H9 (cell line): ENCODE data around the gene ABHD11. TPM values are rescaled to one million over a fixed set of nuclear protein-coding genes. Genes with fewer than 3 reads are reported as not detected.

Experiments used
- DNase-seq: peaks from one replicate; pipeline ENCODE4 v3.0.0-alpha.2; 2017
- H2AFZ ChIP-seq: one replicate; pipeline ENCODE4 v1.6.1; 2013; ENCODE audit warnings: mild to moderate bottlenecking, low read length, control low read depth, moderate library complexity
- H2AK5ac ChIP-seq: 2 replicates; pipeline ENCODE4 v1.6.1; 2013; ENCODE audit warnings: low read length, control low read depth, mixed read lengths; ENCODE audit not compliant: insufficient read length
- H2BK120ac ChIP-seq: one replicate; pipeline ENCODE4 v1.6.1; 2013; ENCODE audit warnings: low read depth, mild to moderate bottlenecking, low read length, control low read depth, inconsistent platforms; ENCODE audit not compliant: poor library complexity, severe bottlenecking
- H2BK12ac ChIP-seq: 2 replicates; pipeline ENCODE4 v1.6.1; 2013; ENCODE audit warnings: low read length, control low read depth, mixed read lengths, low read depth; ENCODE audit not compliant: insufficient read length
- H2BK15ac ChIP-seq: 2 replicates; pipeline ENCODE4 v1.6.1; 2013; ENCODE audit warnings: low read depth, low read length, control low read depth
- H2BK20ac ChIP-seq: one replicate; pipeline ENCODE4 v1.6.1; 2013; ENCODE audit warnings: low read depth, mild to moderate bottlenecking, low read length, control low read depth, inconsistent platforms; ENCODE audit not compliant: poor library complexity, severe bottlenecking
- H2BK5ac ChIP-seq: 2 replicates; pipeline ENCODE4 v1.6.1; 2013; ENCODE audit warnings: low read length, control low read depth, mixed read lengths; ENCODE audit not compliant: insufficient read length
- H3K14ac ChIP-seq: 2 replicates; pipeline ENCODE4 v1.6.1; 2013; ENCODE audit warnings: low read length, control low read depth; ENCODE audit not compliant: insufficient read depth
- H3K18ac ChIP-seq: 2 replicates; pipeline ENCODE4 v1.6.1; 2013; ENCODE audit warnings: low read depth, mild to moderate bottlenecking, mixed read lengths, low read length, control low read depth; ENCODE audit not compliant: insufficient read length
- H3K23ac ChIP-seq: 2 replicates; pipeline ENCODE4 v1.6.1; 2013; ENCODE audit warnings: low read length, control low read depth, mixed read lengths, low read depth; ENCODE audit not compliant: insufficient read length
- H3K23me2 ChIP-seq: 2 replicates; pipeline ENCODE4 v1.6.1; 2013; ENCODE audit warnings: low read depth, mild to moderate bottlenecking, mixed read lengths, low read length, control low read depth; ENCODE audit not compliant: insufficient read length, poor library complexity, severe bottlenecking
- H3K27ac ChIP-seq: 2 replicates; pipeline ENCODE4 v1.5.1; 2013; ENCODE audit warnings: low read length, control low read depth, mixed read lengths, low read depth; ENCODE audit not compliant: insufficient read length
- H3K27me3 ChIP-seq: 2 replicates; pipeline ENCODE4 v1.6.1; 2013; ENCODE audit warnings: low read length, control low read depth, inconsistent platforms; ENCODE audit not compliant: insufficient read depth
- H3K4ac ChIP-seq: 2 replicates; pipeline ENCODE4 v1.6.1; 2013; ENCODE audit warnings: low read depth, mild to moderate bottlenecking, control low read depth, inconsistent platforms, low read length, moderate library complexity
- H3K4me1 ChIP-seq: 2 replicates; pipeline ENCODE4 v1.6.1; 2013; ENCODE audit warnings: low read length, control low read depth, inconsistent platforms; ENCODE audit not compliant: insufficient read depth
- H3K4me2 ChIP-seq: 2 replicates; pipeline ENCODE4 v1.6.1; 2013; ENCODE audit warnings: low read length, control low read depth, mixed read lengths; ENCODE audit not compliant: insufficient read length, insufficient read depth
- H3K56ac ChIP-seq: 2 replicates; pipeline ENCODE4 v1.6.1; 2013; ENCODE audit warnings: low read depth, mild to moderate bottlenecking, mixed read lengths, low read length, control low read depth; ENCODE audit not compliant: insufficient read length
- H3K79me1 ChIP-seq: 2 replicates; pipeline ENCODE4 v1.6.1; 2013; ENCODE audit warnings: low read depth, mild to moderate bottlenecking, moderate library complexity, low read length, control low read depth, inconsistent platforms; ENCODE audit not compliant: insufficient read depth, poor library complexity, severe bottlenecking
- H3K79me2 ChIP-seq: 2 replicates; pipeline ENCODE4 v1.6.1; 2013; ENCODE audit warnings: low read length, control low read depth, inconsistent platforms; ENCODE audit not compliant: insufficient read depth
- H3K9ac ChIP-seq: 2 replicates; pipeline ENCODE4 v1.6.1; 2013; ENCODE audit warnings: low read length, control low read depth, mixed read lengths; ENCODE audit not compliant: insufficient read length; ENCODE audit errors: extremely low read depth
- H3K9me3 ChIP-seq: one replicate; pipeline ENCODE4 v1.6.1; 2013; ENCODE audit warnings: low read depth, low read length, inconsistent platforms; ENCODE audit not compliant: control insufficient read depth
- H3T11ph ChIP-seq: one replicate; pipeline ENCODE4 v1.6.1; 2013; ENCODE audit warnings: mild to moderate bottlenecking, low read length, control low read depth, inconsistent platforms
- H4K20me1 ChIP-seq: one replicate; pipeline ENCODE4 v1.6.1; 2013; ENCODE audit not compliant: control insufficient read depth, insufficient read length, insufficient read depth
- H4K5ac ChIP-seq: 2 replicates; pipeline ENCODE4 v1.6.1; 2013; ENCODE audit warnings: low read depth, mild to moderate bottlenecking, mixed read lengths, low read length, control low read depth; ENCODE audit not compliant: insufficient read length
- H4K8ac ChIP-seq: replicated peaks from 2 replicates; pipeline ENCODE4 v1.6.1; 2013; ENCODE audit warnings: low read length, control low read depth, mixed read lengths, low read depth; ENCODE audit not compliant: insufficient read length
- H4K91ac ChIP-seq: 2 replicates; pipeline ENCODE4 v1.6.1; 2013; ENCODE audit warnings: low read depth, mild to moderate bottlenecking, moderate library complexity, mixed read lengths, low read length, control low read depth; ENCODE audit not compliant: insufficient read length
- H3K27ac Mint-ChIP-seq, 3 experiments: 2 replicates in 2 of 3; 3 replicates in 1 of 3; pipeline ENCODE4 v1.8.0; 2020 to 2021; ENCODE audit warnings: mixed read lengths in 3 of 3, mild to moderate bottlenecking in 1 of 3, moderate library complexity in 1 of 3
- H3K27me3 Mint-ChIP-seq: 2 replicates; pipeline ENCODE4 v1.8.0; 2021; ENCODE audit warnings: low read depth, mild to moderate bottlenecking, moderate library complexity, mixed read lengths
- H3K36me3 Mint-ChIP-seq, 3 experiments: 2 replicates in 2 of 3; 3 replicates in 1 of 3; pipeline ENCODE4 v1.8.0; 2020 to 2021; ENCODE audit warnings: low read depth in 3 of 3, mixed read lengths in 3 of 3; ENCODE audit not compliant: insufficient read depth in 1 of 3
- H3K4me1 Mint-ChIP-seq, 2 experiments: 2 replicates each; pipeline ENCODE4 v1.8.0; 2020; ENCODE audit warnings: mixed read lengths in 2 of 2
- H3K4me3 Mint-ChIP-seq, 2 experiments: 2 replicates in 1 of 2; 3 replicates in 1 of 2; pipeline ENCODE4 v1.8.0; 2020 to 2021; ENCODE audit warnings: mild to moderate bottlenecking in 2 of 2, mixed read lengths in 2 of 2, moderate library complexity in 1 of 2
- H3K9me3 Mint-ChIP-seq, 2 experiments: 2 replicates in 1 of 2; 3 replicates in 1 of 2; pipeline ENCODE4 v1.8.0; 2020; ENCODE audit warnings: mild to moderate bottlenecking in 2 of 2, mixed read lengths in 2 of 2, moderate library complexity in 1 of 2
- WGBS: extraction: QIAGEN DNeasy Blood & Tissue Kit; methylation state at CpG from one replicate; pipeline ENCODE4 v1.1.7; 2013; ENCODE audit warnings: missing lambda C conversion rate, low lambda C conversion rate, mixed read lengths; ENCODE audit not compliant: insufficient read length; ENCODE audit errors: extremely low coverage; 5-methylcytosine and 5-hydroxymethylcytosine counted together
- total RNA-seq: library from RNA; stranded (reverse); gene quantifications from 2 replicates; pipeline ENCODE4 v1.2.1, GENCODE V29; 2021
- TF ChIP-seq, protein P1 (sequence below): fragments of 200-600 bp; sonication (generic); conservative IDR thresholded peaks from 3 replicates; pipeline ENCODE4 v1.8.0; 2021; ENCODE audit warnings: antibody characterized with exemption, mild to moderate bottlenecking

Gene ABHD11
- total RNA-seq, 1 experiment from 2014 or later, result 34.4 TPM

DNA sequence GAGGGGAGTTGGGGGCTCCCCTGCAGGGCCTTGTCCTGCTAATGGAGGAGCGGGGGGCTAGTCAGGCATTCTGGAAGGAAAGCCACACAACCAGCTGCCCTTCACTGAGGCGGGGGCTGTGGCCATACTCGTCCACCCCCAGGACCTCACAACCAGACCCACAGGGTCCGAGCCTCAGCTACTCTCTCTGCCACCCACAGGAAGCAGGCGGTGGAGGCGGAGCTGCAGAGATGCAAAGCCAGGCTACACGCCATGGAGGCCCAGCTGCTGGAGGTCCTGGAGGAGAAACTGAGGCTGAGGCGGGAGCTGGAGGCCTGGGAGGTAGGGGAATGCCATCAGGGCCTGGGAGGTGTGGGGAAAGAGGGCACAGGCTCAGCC, 3.1 kb downstream of the ABHD11 start:
- Histone ChIP-seq H3K4me2 (no peak overlapping the region), H4K20me1 (no peaks in the 10 kb centered on the region), H3K4me1 (no peaks in the 10 kb centered on the region), H3K56ac (no peak overlapping the region), H3K27me3 (no peaks in the 10 kb centered on the region), H4K5ac (no peak overlapping the region), H3K23ac (no peak overlapping the region), H3K9ac (no peak overlapping the region), H2BK15ac (no peak overlapping the region), H3K27ac (no peak overlapping the region), H3K4ac (no peak overlapping the region), H4K8ac (no peak overlapping the region), H3T11ph (no peak overlapping the region), H3K14ac (no peak overlapping the region; the same call in 1 of the 2 replicates), H3K9me3 (no peaks in the 10 kb centered on the region), H3K23me2 (peaks cover 10% of the 10 kb centered on the region), H2BK12ac (no peak overlapping the region), H2BK5ac (no peak overlapping the region), H2BK120ac (no peak overlapping the region), H3K79me1 (no peaks in the 10 kb centered on the region), H2AFZ (no peak overlapping the region), H2AK5ac (no peak overlapping the region), H2BK20ac (no peak overlapping the region), H3K79me2 (no peaks in the 10 kb centered on the region), H4K91ac (no peak overlapping the region), H3K18ac (no peak overlapping the region)
- no peak for DNase-seq
- Mint-ChIP-seq H3K27ac (no peak overlapping the region; a peak in 1 of 7 replicates), H3K36me3 (peaks cover 6 to 23% (median 20%) of the 10 kb centered on the region in 3 experiments; a peak in 6 of 7 replicates), H3K27me3 (peaks cover 7% of the 10 kb centered on the region), H3K9me3 (no peaks in the 10 kb centered on the region), H3K4me3 (no peak overlapping the region), H3K4me1 (peaks cover 9 to 20% of the 10 kb centered on the region in 2 experiments)
- TF ChIP-seq, protein P1, sequence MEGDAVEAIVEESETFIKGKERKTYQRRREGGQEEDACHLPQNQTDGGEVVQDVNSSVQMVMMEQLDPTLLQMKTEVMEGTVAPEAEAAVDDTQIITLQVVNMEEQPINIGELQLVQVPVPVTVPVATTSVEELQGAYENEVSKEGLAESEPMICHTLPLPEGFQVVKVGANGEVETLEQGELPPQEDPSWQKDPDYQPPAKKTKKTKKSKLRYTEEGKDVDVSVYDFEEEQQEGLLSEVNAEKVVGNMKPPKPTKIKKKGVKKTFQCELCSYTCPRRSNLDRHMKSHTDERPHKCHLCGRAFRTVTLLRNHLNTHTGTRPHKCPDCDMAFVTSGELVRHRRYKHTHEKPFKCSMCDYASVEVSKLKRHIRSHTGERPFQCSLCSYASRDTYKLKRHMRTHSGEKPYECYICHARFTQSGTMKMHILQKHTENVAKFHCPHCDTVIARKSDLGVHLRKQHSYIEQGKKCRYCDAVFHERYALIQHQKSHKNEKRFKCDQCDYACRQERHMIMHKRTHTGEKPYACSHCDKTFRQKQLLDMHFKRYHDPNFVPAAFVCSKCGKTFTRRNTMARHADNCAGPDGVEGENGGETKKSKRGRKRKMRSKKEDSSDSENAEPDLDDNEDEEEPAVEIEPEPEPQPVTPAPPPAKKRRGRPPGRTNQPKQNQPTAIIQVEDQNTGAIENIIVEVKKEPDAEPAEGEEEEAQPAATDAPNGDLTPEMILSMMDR, result no peak
- WGBS, result no CpG with 5 or more reads among the region's 8 CpGs
